Lung (tissue), 12 donors: ENCODE data around the gene SCAMP3. TPM values are rescaled to one million over a fixed set of nuclear protein-coding genes. Genes with fewer than 3 reads are reported as not detected.
"Not testable (repeated sequence)": the region's sequence is repeated elsewhere in the genome, so short reads cannot be mapped to it uniquely, and the experiment has no call there.

ENCODE experiments used
- ATAC-seq: fragments of 200-7000 bp; cut with Tn5 transposase; one replicate; pipeline ENCODE4 v1.9.1; 2020; ENCODE audit warnings: moderate number of reproducible peaks; ENCODE audit not compliant: insufficient read depth, low FRiP score
- DNase-seq, 3 donors: peaks; one replicate each; pipeline ENCODE4 v3.0.0-alpha.2; 2013 to 2017
- H3K27ac ChIP-seq, 2 donors: one replicate each; pipeline ENCODE4 v1.5.1; 2013; ENCODE audit warnings: mild to moderate bottlenecking in 2 of 2, moderate library complexity in 2 of 2, control low read depth in 1 of 2, inconsistent platforms in 1 of 2, low read depth in 1 of 2, low read length in 1 of 2
- H3K27me3 ChIP-seq, 3 donors: one replicate each; pipeline ENCODE4 v1.5.1; 2013; ENCODE audit warnings: low read length in 2 of 3; ENCODE audit not compliant: control insufficient read depth in 3 of 3, insufficient read depth in 3 of 3
- H3K36me3 ChIP-seq, 4 donors: one replicate each; pipeline ENCODE4 v1.5.1; 2013; ENCODE audit warnings: low read length in 4 of 4, mild to moderate bottlenecking in 1 of 4, moderate library complexity in 1 of 4; ENCODE audit not compliant: control insufficient read depth in 4 of 4, insufficient read depth in 4 of 4
- H3K4me1 ChIP-seq, 5 donors: one replicate each; pipeline ENCODE4 v1.5.1; 2013; ENCODE audit warnings: low read length in 5 of 5, mild to moderate bottlenecking in 2 of 5, moderate library complexity in 1 of 5; ENCODE audit not compliant: control insufficient read depth in 5 of 5, insufficient read depth in 5 of 5
- H3K4me3 ChIP-seq: one replicate; pipeline ENCODE4 v1.5.1; 2013; ENCODE audit warnings: mild to moderate bottlenecking, control low read depth, moderate library complexity
- H3K9ac ChIP-seq, 2 donors: one replicate each; pipeline ENCODE4 v1.5.1; 2013; ENCODE audit warnings: low read length in 2 of 2, control low read depth in 1 of 2; ENCODE audit not compliant: insufficient read depth in 1 of 2
- H3K9me3 ChIP-seq, 4 donors: one replicate each; pipeline ENCODE4 v1.5.1; 2013; ENCODE audit warnings: low read length in 3 of 4, mild to moderate bottlenecking in 1 of 4, moderate library complexity in 1 of 4; ENCODE audit not compliant: control insufficient read depth in 4 of 4, insufficient read depth in 3 of 4
- WGBS, 2 donors: extraction: QIAGEN DNeasy Blood & Tissue Kit; methylation state at CpG; one replicate each; pipeline ENCODE4 v1.1.7; 2013; 5-methylcytosine and 5-hydroxymethylcytosine counted together
- polyA plus RNA-seq, 2 donors: library from polyadenylated mRNA; stranded (reverse); fragments of 200-250 nt; gene quantifications; one replicate each; pipeline ENCODE4 v1.2.1, GENCODE V29; 2013
- total RNA-seq, 2 donors: library from RNA; depleted of rRNA in 1 of 2; stranded (reverse); fragments of >200 nt in 1 of 2; gene quantifications; one replicate each; pipeline ENCODE4 v1.2.1, GENCODE V29; 2014 to 2021
- TF ChIP-seq, protein P1 (sequence below): IDR thresholded peaks from 2 replicates; pipeline ENCODE4 v1.5.1; 2012; ENCODE audit warnings: mild to moderate bottlenecking; ENCODE audit errors: control extremely low read depth, extremely low read depth
- donor health status: control.
- donor health status: control.
- donor health status: Bipolar disorder and iron deficiency.
- donor health status: healthy.
- donor health status: DM: yes; HTN: yes; CAD: no.

The SCAMP3 gene
- total and polyA plus RNA-seq, 4 donors, result 29.9 to 90.3 (median 69.8) TPM

DNA sequence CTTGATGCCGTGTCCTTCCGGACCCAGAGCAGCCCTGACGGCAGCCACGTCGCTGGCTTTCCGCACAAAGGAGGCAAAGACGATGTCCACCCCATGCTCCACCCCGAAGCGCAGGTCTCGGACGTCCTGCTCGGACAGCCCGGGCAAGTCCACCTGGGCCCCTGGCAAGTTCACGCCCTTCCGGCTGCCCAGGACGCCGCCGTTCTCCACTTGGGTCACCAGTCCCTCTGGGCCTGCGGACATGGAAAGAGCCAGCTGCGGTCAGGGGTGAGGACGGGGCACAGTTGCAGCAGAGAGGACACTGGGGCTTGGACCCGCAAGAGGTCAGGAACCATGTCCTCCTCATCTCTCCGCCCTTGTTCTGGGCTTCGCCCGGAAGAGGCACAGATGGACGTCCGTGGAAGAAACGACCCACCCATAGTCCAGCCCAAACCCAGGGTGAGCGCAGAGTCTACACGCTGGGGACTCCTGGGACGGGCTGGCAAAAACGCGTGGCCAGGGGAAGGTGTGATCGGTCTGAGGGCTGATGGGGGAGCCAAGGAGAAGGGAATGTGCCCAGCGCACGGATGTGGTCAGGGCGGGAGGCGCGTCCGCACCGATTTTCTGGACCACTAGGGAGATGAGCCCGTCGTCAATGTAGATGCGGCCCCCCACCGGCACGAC lies 32.5 kb upstream of the SCAMP3 start:
- Histone ChIP-seq H3K36me3 (no peaks in the 10 kb centered on the region), H3K4me1 (peaks cover 0 to 6% (median 0%) of the 10 kb centered on the region in 5 donors), H3K27me3 (peaks cover 0 to 50% (median 35%) of the 10 kb centered on the region in 3 donors), H3K27ac (no peak overlapping the region), H3K9me3 (peaks cover 0 to 2% (median 0%) of the 10 kb centered on the region in 4 donors), H3K9ac (no peak overlapping the region), H3K4me3 (no peak overlapping the region)
- DNase-seq (no peak), ATAC-seq (no peak)
- TF ChIP-seq, protein P1, sequence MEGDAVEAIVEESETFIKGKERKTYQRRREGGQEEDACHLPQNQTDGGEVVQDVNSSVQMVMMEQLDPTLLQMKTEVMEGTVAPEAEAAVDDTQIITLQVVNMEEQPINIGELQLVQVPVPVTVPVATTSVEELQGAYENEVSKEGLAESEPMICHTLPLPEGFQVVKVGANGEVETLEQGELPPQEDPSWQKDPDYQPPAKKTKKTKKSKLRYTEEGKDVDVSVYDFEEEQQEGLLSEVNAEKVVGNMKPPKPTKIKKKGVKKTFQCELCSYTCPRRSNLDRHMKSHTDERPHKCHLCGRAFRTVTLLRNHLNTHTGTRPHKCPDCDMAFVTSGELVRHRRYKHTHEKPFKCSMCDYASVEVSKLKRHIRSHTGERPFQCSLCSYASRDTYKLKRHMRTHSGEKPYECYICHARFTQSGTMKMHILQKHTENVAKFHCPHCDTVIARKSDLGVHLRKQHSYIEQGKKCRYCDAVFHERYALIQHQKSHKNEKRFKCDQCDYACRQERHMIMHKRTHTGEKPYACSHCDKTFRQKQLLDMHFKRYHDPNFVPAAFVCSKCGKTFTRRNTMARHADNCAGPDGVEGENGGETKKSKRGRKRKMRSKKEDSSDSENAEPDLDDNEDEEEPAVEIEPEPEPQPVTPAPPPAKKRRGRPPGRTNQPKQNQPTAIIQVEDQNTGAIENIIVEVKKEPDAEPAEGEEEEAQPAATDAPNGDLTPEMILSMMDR, result no peak
- WGBS, 2 donors, result 33 to 35% methylated on average over 46 of the region's 46 CpGs

DNA sequence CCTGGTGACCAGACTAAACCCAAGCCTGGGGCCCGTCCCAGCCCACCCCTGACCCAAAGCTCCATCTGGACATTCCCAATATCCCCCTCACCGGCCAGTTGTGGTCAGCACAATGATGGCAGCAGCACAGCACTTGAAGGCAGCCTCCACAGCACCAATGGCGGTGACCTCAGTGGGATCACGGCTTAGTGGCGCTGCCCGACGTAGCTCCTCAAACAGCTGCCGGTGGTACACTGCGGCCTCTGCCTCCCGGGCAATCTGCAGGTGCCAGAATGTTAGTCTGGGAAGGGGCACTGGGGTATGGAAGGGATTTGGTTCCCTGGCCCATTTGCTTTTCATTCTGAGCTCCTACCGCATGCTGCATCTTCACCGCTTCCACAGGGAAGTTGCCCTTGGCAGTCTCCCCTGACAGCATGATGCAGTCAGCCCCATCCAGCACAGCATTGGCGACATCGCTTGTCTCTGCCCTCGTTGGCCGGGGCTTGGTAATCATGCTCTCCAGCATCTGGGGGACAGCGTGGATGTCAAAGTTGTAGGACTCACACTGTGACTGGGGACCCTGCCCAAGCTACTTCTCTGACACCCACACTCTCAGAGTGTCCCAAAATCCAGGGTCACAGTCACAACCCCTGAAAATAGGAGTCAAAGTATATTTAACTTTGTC lies 31.1 kb upstream of the SCAMP3 start:
- no peak overlapping the region for H3K9ac ChIP-seq
- peaks cover 0 to 6% (median 0%) of the 10 kb centered on the region in 5 donors for H3K4me1 ChIP-seq
- no peak overlapping the region for H3K4me3 ChIP-seq
- H3K36me3 ChIP-seq, result peaks cover 0 to 2% (median 0%) of the 10 kb centered on the region in 4 donors
- H3K27me3 ChIP-seq, result peaks cover 0 to 50% (median 35%) of the 10 kb centered on the region in 3 donors
- TF ChIP-seq, protein P1, result no peak
- WGBS, 2 donors, result 86 to 90% methylated on average over 17 of the region's 17 CpGs
- no peak for DNase-seq
- H3K9me3 ChIP-seq, result peaks cover 0 to 2% (median 0%) of the 10 kb centered on the region in 4 donors
- no peak for ATAC-seq
- no peak overlapping the region for H3K27ac ChIP-seq

DNA sequence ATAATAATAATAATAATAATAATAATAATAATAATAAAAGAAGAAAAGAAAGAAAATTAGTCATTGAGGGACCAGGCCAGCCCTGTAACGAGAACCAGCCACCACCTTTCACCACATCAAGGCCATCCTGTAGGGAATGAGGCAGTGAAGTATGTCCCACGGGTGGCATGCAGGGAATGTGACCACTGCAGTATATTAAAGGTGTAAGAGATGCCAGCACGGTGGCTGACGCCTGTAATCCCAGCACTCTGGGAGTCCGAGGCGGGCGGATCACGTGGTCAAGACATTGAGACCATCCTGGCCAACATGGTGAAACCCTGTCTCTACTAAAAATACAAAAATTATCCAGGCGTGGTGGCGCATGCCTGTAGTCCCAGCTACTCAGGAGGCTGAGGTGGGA lies 28.8 kb upstream of the SCAMP3 start:
- H3K9ac ChIP-seq, H3K9me3 ChIP-seq, H3K36me3 ChIP-seq, DNase-seq, H3K27ac ChIP-seq, ATAC-seq, H3K4me1 ChIP-seq, H3K4me3 ChIP-seq: not testable (repeated sequence)
- 89 to 91% methylated on average over 10 of the region's 10 CpGs for WGBS, 2 donors
- peaks cover 0 to 32% (median 20%) of the 10 kb centered on the region in 3 donors for H3K27me3 ChIP-seq

DNA sequence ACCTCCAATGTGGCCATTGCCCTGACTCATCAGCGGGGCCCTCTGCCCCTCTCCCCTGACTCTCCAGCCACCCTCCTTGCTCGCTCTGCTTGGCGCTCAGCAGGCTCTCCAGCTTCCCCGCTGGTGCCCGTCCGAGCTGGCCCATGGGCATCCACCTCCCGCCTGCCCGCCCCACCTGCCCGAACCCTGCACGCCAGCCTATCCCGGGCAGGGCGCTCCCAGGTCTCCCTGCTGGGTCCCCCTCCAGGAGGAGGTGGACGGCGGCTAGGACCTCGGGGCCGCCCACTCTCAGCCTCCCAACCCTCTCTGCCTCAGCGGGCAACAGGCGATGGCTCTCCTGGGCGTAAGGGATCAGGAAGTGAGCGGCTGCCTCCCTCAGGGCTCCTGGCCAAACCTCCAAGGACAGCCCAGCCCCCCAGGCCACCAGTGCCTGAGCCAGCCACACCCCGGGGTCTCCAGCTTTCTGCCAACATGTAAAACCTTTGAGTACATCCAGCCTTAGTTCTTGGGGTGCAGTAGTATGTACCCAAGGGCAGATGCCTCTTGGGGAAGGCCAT lies 25.9 kb upstream of the SCAMP3 start:
- WGBS, 2 donors, result 93% methylated on average over 21 of the region's 21 CpGs
- Histone ChIP-seq H3K4me3 (no peak overlapping the region), H3K27ac (no peak overlapping the region), H3K4me1 (no peaks in the 10 kb centered on the region), H3K9me3 (no peaks in the 10 kb centered on the region), H3K36me3 (peaks cover 0 to 3% (median under 1%) of the 10 kb centered on the region in 4 donors), H3K9ac (no peak overlapping the region), H3K27me3 (peaks cover 0 to 4% (median 0%) of the 10 kb centered on the region in 3 donors)
- TF ChIP-seq, protein P1, result no peak
- no peak for ATAC-seq
- no peak for DNase-seq
